RWPE2 (cell line): ENCODE measurements around the gene AGPAT1.
A peak's percentile ranks its signal among the peaks of the same experiment; 100 is the strongest.

Experiments used
- ATAC-seq: fragments of 200-7000 bp; cut with Tn5 transposase; 3 replicates; pipeline ENCODE4 v1.9.1; 2021; ENCODE audit warnings: low read depth
- DNase-seq: peaks from one replicate; pipeline ENCODE4 v3.0.0-alpha.2; 2020; ENCODE audit warnings: low spot score
- H3K27ac ChIP-seq: fragments of 450-650 bp; 2 replicates; pipeline ENCODE4 v1.5.1; 2017; ENCODE audit warnings: mild to moderate bottlenecking; ENCODE audit not compliant: poor library complexity, severe bottlenecking
- H3K27me3 ChIP-seq: fragments of 250-450 bp; sonication (Bioruptor Pico); 2 replicates; pipeline ENCODE4 v1.5.1; 2021; ENCODE audit warnings: mild to moderate bottlenecking, moderate library complexity; ENCODE audit not compliant: insufficient read depth, poor library complexity, severe bottlenecking
- H3K36me3 ChIP-seq: fragments of 250-450 bp; sonication (Bioruptor Pico); 2 replicates; pipeline ENCODE4 v1.5.1; 2020; ENCODE audit warnings: low read depth, mild to moderate bottlenecking, moderate library complexity
- H3K4me1 ChIP-seq: fragments of 250-450 bp; sonication (Bioruptor Pico); 2 replicates; pipeline ENCODE4 v1.5.1; 2021; ENCODE audit warnings: mild to moderate bottlenecking, moderate library complexity; ENCODE audit not compliant: insufficient read depth, poor library complexity, severe bottlenecking
- H3K4me3 ChIP-seq: fragments of 250-450 bp; sonication (Bioruptor Pico); 2 replicates; pipeline ENCODE4 v1.5.1; 2021; ENCODE audit warnings: mild to moderate bottlenecking, moderate library complexity; ENCODE audit not compliant: severe bottlenecking
- H3K9me3 ChIP-seq: fragments of 250-450 bp; sonication (Bioruptor Pico); 2 replicates; pipeline ENCODE4 v1.5.1; 2021; ENCODE audit warnings: mild to moderate bottlenecking, moderate library complexity; ENCODE audit not compliant: severe bottlenecking
- CTCF ChIP-seq: fragments of 450-650 bp; IDR thresholded peaks from one replicate; pipeline ENCODE4 v1.5.1; 2017; ENCODE audit warnings: mild to moderate bottlenecking, moderate library complexity; ENCODE audit not compliant: poor library complexity, severe bottlenecking

The AGPAT1 gene

GRCh38 chr6:32163559-32164258, 12.2 kb downstream of the AGPAT1 start:
- ATAC-seq (no peak), DNase-seq (no peak)
- Histone ChIP-seq H3K4me3 (no peak overlapping the region), H3K4me1 (no peaks in the 10 kb centered on the region), H3K9me3 (no peaks in the 10 kb centered on the region), H3K27ac (no peak overlapping the region), H3K36me3 (peaks cover 36% of the 10 kb centered on the region), H3K27me3 (no peaks in the 10 kb centered on the region)
- TF ChIP-seq CTCF = no peak

GRCh38 chr6:32158052-32158451, 17.8 kb downstream of the AGPAT1 start:
- no peak for ATAC-seq

GRCh38 chr6:32156891-32157290, 19.0 kb downstream of the AGPAT1 start:
- peaks cover 46% of the 10 kb centered on the region for H3K36me3 ChIP-seq
- no peak overlapping the region for H3K4me3 ChIP-seq
- no peaks in the 10 kb centered on the region for H3K27me3 ChIP-seq
- ATAC-seq = no peak
- no peak for TF ChIP-seq CTCF
- H3K27ac ChIP-seq = no peak overlapping the region
- H3K9me3 ChIP-seq = no peaks in the 10 kb centered on the region
- peaks cover 6% of the 10 kb centered on the region for H3K4me1 ChIP-seq
- DNase-seq = no peak

More at GRCh38 chr6:32158052-32158451, 17.8 kb downstream of the AGPAT1 start:
- Histone ChIP-seq H3K4me3 (no peak overlapping the region), H3K36me3 (peaks cover 46% of the 10 kb centered on the region), H3K27me3 (no peaks in the 10 kb centered on the region), H3K9me3 (no peaks in the 10 kb centered on the region), H3K27ac (no peak overlapping the region), H3K4me1 (no peaks in the 10 kb centered on the region)
- DNase-seq = no peak
- no peak for TF ChIP-seq CTCF

GRCh38 chr6:32154514-32155161, 21.2 kb downstream of the AGPAT1 start:
- Histone ChIP-seq H3K4me1 (peaks cover 6% of the 10 kb centered on the region), H3K36me3 (peaks cover 39% of the 10 kb centered on the region), H3K27ac (peak overlapping the region; percentile 89), H3K9me3 (no peaks in the 10 kb centered on the region), H3K27me3 (no peaks in the 10 kb centered on the region), H3K4me3 (peak overlapping the region; percentile 65)
- TF ChIP-seq CTCF = peak; percentile 72
- ATAC-seq (peak; percentile 58), DNase-seq (no peak)
